HG02610 (cell line): ENCODE data around the gene SEMA5B.

Experiments used
- ATAC-seq: cut with Tn5 transposase; IDR thresholded peaks from one replicate; pipeline ENCODE4 v1.9.1; 2021; ENCODE audit warnings: mild to moderate bottlenecking, moderate library complexity; ENCODE audit not compliant: unreplicated experiment

SEMA5B gene

DNA sequence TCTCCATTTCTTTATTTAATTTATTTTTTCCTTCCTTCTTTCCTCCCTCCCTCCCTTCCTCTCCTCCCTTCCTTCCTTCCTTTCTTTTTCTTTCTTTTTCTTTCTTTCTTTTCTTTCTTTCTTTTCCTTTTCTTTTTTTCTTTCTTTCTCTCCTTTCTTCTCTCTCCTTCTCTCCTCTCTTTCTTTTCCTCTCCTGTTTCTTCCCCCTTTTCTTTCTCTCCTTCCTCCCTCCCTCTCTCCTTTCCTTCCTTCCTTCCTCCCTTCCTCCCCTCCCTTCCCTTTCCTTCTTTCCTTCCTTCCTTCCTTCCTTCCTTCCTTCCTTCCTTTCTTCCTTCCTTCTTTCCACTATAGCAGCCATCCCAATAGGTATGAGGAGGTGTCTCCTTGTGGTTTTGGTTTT lies 32.5 kb upstream of the SEMA5B start:
- no peak for ATAC-seq

DNA sequence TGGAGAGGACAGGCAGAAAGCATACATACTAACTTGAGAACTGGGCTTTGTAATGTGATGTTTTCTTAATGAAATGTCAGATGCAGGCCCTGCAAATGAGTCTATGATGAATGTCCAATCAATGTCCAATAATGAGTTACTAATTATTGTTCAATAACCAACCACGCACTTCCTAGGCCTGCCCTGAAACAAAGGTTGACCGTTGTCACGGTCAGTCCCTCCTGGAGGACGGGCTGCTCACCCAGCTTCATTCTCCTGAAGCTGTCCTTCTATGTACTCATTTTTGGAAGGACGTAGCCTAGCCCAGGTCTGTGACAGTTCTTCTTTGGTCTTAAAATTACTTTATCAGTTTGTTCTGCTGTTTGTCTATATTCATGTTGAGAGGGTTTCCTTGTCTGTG lies 30.9 kb upstream of the SEMA5B start:
- ATAC-seq: no peak

DNA sequence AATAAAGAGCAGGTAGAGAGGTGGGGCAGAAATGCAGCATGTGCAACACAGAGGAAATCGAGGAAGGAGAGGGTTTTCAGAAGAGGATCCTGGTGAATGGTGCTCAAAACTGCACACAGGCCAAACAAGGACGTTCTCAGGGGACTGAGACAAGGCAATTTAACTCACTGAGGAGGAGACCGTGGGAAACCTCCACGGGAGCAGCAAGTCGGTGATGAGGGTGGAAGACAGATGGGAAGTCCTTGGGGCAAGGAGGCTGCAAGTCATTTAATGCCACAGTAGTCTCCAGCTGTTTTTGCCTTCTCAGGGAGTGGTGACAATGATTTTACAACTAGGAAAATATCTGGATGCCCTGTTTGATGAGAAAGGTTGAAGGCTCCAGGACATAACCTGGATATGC lies 27.8 kb upstream of the SEMA5B start:
- no peak for ATAC-seq

DNA sequence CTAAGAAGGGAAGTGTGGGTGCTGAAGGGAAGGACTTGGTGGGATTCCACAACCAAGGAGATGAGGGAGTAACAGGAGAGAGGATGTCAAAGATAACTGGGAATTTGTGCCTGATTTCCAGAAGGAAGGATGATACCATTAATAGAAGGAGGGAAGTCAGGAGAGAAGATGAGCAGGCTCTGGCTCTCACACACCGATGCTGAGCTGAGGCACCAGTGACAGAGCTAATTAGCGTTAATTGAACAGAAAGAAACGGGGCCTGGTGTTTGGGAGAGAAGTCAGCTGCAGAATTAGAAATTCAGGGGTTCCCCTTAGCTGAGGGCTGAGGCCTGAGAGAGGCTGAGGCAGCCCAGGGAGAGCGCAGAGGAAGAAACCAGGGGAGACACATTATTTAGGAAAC lies 27.4 kb upstream of the SEMA5B start:
- ATAC-seq: no peak

DNA sequence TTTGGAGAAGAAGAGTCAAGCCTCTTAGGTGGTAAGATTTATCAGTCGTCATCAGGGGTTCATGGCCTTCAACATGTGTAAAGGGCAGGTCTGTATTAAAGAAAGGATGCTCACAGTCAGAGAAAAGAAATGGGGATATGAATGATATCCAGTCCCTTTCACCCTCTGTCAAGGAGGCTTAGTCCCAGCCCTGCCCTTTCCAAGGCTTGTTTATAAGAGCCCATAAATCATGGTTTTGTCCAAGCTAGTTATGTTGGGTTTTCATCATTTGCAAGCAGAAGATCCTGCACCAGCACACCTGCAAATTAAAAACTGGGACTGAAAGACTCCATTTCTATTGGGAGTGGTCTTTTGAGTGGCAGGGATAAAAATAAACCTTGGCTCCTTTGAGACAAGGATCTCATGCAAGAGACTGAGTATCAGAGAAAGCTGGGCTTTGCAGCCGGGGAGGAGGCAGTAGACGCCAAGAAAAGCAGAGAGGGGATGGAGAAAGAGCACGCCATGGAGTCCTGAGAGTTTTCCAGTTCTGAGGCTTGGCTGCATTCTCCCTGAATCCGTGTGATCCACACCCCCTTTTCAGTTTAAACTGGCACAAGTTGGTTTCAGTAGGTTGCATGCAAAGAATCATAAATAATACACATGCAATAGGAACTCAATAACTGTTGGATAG lies 26.7 kb upstream of the SEMA5B start:
- no peak for ATAC-seq

DNA sequence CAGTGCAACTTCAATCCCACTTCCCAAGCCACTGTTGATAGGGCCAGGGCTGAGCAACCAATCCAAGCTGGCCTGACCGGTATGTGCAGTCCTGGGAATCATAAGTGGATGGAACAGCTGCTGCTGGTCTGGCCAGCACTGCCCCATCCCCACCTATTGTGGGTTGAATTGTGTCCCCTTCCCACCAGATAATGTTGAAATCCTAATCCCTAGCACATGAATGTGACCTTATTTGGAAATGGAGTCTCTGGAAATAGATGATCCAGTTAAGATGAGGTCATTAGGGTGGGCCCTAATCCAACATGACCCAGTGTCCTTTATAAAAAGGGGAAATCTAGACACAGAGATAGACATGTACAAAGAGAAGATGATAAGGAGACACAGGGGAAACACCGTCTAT lies 25.5 kb upstream of the SEMA5B start:
- ATAC-seq: no peak

DNA sequence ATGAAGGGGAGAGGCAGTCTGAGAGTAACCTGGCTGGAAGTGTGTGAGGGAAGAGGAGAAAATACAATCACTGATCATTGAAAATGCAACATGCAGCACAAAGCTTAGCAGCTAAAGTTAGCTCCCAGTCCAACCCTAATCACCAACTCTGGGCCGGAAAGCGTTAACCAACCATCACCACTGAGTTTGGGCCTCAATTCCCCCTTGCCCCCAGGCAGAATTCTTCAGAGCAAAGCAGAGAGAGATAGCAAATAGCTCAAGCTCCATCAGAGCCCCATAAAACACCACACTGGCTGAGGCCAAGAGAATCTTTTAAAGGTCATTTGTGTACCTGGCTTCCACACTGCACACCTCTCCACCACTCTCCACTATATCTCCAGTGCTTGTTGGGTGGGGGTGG lies 23.1 kb upstream of the SEMA5B start:
- no peak for ATAC-seq

DNA sequence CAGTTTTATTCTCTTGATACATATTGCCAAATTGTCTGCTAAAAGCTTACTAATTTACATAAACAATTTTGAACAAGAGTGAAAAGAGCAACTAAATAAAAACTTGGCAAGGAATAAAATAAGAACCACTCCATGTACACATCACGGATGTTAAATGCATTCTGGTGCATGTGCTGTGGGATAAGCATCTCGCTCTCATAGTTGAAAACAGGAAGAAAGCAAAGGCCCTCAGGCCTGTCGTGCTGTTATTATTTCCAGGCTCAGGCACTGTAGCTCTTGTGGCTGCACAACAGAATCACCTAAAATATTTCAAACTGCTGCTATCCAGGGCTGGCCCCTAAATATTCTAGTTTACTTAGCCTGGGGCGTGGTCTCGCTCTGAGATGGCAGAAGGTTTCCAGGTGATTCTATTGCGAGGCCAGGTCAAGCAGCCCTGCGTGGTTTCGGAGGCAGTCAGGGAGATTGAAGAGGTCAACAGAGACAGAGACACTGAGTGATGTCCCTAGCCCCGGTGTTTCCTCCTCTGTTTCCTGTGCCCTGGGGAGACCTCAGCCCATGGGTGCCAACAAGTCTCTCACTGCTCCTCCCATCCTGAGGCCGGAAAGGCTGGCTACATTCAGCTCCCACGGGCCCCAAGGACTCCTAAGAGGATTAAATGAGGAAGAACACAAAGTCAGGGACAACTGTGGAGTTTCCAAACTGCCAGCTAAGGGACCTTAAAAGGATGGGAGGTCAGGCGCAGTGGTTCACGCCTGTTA lies 21.1 kb upstream of the SEMA5B start:
- no peak for ATAC-seq

DNA sequence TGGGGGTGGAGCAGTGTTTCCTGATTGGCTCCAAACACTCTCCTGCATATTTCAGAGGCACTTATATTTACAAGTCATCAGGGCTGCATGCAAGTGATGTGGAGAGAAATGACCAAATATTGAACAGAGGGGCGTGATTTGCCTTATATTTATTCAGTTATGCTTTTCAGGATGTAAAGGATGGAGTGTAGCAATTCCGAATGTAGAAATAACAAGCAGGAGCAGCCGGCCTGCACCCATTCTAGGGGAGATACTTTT lies 19.4 kb upstream of the SEMA5B start:
- ATAC-seq: no peak

DNA sequence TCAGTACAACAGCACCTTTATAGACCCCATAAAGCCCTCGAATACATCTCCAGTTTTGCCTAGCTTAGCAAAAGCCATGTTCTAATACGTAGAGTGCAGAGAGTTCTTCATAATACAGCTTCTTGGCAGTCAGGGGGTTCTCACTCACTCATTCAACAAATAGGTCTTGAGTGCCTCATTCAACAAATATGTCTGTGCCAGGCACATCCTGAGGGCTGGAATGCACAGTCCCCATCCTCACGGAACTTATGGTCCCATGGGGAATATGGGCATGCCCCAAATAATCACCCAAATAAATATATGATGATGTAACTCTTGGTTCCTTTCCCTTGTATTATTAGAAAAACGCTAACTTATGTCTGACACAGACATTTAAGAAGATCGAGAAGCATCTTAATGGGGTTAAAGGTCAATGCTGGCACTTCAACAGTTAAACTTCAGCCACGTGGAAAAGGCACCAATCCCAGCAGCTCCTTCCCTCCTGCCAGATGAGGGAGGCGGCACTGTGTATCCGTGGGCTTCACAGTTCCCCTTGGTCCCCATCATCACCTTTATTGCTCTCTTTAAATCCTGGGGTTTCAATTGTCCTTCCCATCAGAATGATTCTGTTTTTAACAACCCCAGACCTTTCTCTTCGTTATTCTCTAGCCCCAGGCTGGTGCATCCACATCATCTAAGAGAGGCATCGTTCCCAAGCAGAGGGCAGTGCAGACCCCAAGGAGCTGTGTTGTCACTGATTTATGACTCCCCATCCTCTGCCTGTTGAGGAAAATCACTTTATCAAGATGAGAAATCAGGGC lies 18.9 kb upstream of the SEMA5B start:
- ATAC-seq: no peak

DNA sequence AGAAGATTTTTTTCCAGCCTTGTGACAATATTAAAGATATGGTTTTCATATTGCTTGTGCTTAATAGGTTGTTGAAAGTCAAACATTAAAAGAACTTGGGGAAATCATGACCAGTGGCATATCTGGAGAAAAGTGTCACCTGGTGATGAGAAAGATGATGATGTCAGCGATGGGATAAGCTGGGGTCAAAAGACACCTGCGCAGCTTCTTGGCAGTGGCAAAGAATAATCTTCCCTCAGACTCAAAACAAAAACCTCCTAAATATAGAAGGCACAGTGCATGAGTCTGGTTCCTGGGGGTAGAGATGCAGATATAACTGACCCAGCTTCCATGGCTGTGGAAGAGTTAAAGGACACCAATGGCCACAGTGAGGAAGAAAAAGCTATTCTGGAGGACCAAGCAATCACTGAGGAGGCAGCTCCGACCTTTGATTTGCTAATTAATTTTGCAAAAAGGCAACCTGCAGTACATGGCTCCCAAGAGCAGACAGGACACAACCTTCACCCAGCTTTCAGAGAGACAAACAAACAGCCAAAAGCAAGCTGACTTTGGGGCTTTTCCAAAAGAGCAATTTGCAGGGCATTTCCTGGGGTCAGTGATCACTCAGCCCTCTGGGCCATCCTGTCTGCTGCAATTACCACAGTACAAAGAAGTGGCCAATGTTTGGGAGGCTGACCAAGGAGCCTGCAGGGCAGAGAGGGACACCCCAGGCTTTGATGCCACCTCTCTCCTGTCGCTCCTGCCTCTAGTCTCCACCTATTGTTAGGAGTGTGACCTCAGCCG lies 17.6 kb upstream of the SEMA5B start:
- no peak for ATAC-seq

DNA sequence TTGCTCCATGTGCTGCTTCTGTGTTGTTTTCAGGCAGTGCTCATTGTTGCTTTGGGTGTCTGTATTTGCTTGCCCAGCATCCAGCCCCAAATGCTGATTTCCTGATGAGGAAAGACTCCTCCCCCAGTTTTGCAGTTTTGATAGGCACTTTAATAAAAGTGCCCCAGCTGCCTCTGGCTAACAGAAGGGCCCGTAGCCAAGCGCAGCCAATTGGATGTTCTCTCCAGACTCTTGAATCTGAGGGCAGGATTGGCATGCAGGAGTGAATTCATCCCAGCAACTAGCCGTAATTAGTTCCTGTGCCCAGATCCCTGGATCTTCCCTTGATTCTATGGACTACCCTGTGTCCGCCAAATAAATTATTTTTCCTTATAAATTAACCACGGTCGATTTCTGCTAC lies 14.8 kb upstream of the SEMA5B start:
- no peak for ATAC-seq

DNA sequence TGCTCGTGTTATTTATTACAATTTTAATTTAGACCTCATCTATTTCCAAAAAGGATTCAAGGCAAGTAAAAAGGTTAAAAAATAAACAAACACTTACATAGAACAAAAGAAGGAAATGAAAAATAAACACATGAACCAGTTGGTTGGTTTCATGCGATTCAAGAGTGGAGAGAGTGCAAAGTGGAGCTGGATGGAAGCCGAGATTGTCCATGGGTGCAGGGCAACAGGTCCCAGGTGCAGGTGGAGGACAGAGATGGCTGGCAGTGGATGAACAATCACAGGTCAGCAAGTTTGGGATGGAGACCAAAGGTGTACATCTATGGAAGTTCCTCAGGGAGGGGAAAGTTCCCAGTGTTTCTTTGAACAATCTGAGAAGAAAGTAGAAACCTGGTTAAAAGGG lies 11.6 kb upstream of the SEMA5B start:
- ATAC-seq: no peak

DNA sequence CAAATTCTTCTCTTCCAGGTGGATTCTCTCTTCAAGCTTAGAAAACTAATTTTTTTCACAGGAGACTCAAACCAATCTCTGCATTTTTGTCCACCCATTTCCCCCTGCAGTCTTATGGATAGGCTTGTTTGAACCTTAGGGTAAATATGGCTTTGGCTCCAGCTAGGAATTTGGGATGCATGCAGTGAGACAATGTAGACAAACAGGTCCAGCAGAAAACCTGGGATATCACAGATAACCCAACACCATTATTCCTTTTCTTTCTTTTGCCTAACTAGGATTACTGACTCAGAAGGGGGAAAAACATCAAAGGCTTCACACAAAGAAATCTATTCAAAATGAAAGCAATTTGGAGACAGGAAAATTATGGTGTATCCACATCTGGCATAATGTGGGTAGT lies 11.2 kb upstream of the SEMA5B start:
- no peak for ATAC-seq

DNA sequence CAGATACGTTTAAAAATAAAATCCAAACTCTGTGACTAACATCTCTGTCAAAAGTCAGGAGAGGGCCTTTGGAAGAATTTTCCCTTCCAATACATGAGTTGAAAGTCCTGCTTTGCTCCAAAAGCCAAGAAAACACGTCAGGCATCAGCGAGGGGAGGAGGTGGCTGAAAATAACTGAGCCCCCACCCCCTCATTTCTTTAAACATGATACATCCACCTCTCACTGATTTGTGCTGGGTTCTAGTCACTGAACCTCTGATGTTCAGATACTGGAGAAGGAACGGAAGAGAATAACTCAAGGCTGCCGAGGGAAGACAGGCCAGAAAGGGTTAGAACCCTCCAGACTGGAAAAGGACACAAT lies 9.4 kb upstream of the SEMA5B start:
- no peak for ATAC-seq

DNA sequence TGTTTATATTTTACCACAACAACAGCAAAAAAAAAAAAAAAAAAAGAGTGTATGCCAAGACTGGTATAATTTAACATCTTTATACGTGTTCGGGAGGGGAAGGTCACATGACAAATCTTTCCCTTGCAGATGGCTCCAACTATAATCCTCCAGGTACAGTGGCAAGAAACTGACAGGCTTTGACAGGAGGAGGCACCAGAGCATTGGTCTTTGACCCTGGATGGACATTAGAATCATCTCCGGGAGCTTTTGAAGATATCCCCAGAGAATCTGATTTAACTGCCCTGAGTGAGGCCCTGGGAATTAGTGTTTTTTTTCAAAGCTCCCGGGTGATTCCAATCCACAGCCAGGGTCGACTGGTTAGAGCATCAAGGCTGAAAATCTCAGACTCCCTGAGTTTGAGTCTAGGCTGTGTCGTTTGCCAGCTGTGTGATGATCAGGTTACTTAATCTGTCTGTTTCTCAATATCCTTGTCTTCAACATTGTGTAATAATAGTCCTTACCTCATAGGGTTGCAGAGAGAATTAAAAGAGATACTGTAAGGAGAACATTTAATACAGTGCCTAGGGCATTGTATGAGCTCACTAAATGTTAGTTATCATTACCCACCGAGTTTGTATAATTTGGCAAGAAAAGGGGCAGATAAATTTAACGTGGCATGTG lies 8.9 kb upstream of the SEMA5B start:
- no peak for ATAC-seq

DNA sequence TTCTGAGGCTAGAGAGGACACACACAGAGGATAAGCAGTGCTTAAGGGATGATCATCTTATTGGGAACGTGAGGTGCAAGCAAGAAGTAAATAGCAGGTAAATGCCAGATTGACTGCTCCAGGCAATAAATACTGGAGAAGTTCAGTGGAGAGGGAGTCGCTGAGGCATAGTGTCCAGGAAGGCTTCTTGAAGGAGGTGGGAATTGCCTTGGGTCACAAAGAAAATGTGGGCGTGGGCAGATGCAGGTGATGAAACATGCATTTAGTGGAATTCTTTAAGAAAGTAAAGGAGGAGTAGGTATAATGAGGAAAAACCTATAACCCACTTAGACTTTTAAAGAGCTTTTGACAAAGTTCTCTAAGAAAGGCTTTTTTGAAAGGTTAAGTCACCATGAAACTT lies 7.4 kb upstream of the SEMA5B start:
- no peak for ATAC-seq

DNA sequence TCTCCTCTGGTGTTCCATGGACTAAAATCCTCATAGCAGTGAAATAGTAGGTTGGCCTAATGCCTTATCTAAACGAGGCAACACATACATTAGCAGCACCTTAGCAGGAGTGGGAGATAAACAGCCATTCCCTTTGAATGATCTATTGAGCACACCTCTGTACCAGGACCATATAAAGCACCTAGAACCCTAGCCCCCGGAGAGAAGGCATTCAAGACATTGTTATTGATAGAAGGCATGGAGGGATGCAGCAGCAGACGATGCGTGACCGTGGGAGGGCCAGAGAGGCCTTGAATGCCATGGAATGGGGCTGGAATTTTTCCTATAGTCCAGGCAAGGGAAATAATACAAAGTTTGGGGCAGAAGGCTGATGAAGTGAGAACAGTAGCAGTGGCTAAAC lies 6.6 kb upstream of the SEMA5B start:
- ATAC-seq: no peak

DNA sequence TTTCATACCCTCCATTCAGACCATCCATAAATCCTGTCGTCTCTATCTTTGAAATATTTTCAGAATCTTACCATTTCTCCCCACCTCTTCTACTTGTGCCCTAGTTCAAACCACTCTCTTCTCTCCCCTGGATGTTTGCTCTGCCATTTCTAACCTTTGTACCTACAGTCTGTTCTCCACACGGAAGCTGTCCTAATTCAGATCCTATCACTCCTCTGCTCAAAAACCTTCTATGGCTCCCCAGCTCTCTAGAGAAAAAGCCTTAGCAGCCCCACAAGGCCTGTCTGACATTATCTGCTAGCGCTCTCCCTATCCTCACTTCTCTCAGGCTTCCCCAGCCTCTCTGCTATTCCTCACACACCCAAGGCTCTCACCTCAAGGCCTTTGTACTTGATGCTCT lies 4.5 kb upstream of the SEMA5B start:
- ATAC-seq: no peak

DNA sequence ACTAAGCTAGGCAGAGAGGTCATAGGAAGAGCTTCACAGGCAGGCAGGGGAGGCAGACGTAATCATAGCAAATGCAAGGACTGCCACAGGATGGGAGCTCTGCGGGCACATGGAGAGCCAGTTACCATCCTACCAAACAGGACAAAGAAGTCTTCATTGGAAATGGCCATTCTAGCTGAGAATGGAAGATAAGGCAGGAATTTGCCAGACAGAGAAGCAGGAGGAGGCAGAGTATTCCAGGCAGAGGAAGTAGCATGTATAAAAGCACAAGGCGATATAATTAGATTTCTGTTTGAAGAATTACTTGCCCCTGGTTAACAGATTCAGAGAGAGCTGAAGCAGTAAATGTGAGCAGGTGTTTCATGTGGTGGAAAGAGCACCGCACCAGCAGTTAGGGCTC lies 3.5 kb upstream of the SEMA5B start:
- ATAC-seq: no peak

DNA sequence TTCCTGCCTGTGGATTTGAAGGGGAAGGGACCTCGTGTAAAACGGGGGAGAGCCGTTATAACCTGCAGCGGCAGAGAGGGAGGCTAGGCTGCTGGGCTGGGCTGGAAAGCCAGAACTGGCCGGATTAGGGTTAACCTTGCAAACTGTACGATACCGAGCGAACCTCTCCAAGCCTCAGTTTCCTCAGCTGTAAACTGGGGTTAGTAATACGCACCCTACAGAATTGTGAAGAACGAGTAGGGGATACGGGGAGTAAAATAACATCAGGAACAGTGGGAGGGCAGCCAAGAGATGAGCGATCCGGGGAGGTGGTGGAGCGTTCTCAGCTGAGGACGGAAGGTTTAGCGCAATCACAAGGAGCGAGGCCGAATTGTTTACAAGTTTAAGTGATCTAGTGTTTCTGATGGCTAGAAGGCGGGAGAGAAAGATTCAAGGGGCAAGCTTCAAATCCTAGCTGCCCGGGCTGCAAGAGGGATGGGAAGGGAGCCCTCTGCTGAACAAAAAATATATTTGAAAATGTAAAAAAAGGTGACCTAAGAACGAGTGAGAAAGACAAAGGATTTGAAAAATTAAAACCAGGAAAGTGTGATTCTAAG lies 768 bp upstream of the SEMA5B start:
- no peak for ATAC-seq
